HG03045 (cell line): Measurements from ENCODE around the gene MGAT3.

Experiments used
- ATAC-seq: cut with Tn5 transposase; IDR thresholded peaks from one replicate; pipeline ENCODE4 v1.9.1; 2021; ENCODE audit warnings: mild to moderate bottlenecking, moderate library complexity; ENCODE audit not compliant: unreplicated experiment

MGAT3 gene

DNA sequence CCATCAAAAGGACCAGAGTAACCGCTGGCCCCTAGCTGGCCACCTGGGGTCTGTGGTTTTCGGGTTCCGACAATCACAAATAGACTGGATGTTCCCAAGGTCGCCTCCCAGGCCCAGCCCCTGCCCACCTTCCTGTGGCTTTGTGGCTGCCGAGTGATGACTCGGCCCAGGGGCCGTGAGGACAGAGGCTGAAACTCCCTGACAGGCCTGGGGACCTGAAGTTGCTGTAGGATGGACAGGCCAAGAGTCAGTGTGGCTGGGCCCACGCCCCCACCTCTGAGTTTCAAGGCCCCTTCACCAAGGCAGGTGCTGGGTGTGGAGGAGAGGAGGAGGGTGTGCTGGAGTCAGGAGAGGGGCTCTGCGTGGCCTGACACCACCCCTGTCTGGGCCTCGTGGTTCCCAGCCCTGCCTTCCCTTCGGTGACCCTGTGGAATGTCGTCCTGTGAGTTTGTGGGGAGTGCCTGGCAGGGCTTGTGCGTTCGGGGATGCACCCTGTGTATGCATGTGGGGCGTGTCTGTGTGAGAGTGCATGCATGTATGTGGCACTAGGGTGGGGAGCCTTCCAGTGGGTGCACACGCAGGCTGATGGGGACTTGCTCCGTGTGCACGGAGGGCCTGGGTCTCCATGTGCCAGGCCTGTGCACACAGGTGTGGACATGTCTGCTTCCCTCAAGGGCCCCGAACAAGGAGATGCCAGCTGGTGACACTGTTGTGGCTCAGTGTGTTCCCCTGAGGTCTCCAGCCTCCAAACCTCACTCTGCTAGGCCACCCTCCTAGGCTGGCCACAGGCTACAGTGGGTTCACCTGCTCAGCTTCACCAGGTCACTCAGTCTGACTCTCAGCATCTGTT lies 8.4 kb upstream of the MGAT3 start:
- ATAC-seq = no peak

- ATAC-seq = no peak
These were observed 7.1 kb upstream of the MGAT3 start for GRCh38 chr22:39449708-39450107.

- no peak for ATAC-seq
These were observed 6.4 kb upstream of the MGAT3 start for GRCh38 chr22:39450258-39450955.

DNA sequence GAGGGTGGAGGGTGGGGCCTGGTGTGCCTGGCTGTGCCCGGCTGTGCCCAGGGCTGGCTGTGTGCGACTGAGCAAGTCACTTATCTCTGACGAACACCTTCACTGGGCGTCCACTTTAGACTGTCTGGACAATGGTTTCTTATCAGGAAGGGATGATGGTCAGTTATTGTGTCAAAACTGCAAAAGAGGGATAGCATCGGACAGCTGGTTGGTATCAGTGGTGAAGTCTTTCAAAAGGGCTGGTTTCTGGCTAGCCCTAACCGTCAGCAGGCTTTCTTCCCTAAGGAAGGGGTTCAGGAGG lies 4.1 kb upstream of the MGAT3 start:
- ATAC-seq = no peak

- no peak for ATAC-seq
These were observed 2.9 kb upstream of the MGAT3 start for GRCh38 chr22:39453765-39454378.

GRCh38 chr22:39454385-39454871 lies 2.4 kb upstream of the MGAT3 start:
- ATAC-seq = no peak

- no peak for ATAC-seq
These were observed 365 bp downstream of the MGAT3 start for GRCh38 chr22:39457198-39457555.

GRCh38 chr22:39457556-39458443 lies 988 bp downstream of the MGAT3 start:
- ATAC-seq = no peak

DNA sequence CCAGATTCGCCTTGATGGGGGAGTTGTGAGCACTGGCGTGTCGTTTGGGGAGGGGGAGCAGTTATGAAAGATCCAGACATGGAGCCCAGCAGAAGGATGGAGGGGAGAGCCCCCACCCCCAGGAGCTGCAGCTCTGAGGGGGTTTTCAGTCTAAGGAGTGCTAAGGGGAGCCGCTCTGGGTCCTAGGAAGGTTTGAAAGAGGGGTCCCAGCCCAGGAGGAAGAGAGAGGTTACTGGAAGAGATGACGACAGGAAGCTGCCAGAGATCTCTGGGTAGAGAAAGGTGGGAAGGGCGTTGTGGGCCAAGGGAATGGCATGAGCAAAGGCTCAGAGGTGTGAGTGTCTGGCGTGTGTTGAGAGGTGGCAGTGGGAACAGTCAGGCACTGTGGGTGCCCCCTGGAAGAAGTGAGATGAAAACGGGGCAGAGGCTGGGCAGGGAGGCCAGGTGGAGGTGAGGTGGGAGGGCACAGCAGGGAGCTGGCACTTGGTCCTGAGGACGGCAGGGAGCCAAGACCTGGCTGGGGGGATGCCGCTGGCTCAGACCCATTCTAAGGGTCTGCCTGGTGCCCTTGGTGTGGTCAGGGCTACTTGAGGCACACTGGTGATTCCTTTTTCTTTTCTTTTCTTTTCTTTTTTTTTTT lies 1.8 kb downstream of the MGAT3 start:
- ATAC-seq = no peak

DNA sequence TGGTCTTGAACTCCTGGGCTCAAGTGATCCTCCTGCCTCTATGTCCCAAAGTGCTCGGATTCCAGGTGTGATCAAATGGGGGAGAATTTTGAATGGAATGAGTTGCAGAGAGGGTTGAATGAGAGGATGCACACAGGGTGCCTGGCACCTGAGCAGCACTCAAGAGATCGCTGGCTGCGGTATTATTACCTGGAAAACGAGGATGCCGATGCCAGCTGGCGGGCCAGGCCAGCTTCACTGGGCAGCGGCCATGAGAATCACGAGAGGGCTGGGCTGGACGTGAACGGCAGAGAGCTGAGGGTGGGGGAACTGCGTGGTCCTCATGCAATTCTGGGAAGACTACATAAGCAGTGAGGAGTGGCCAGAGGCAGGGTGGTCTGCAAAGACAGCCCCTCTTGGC lies 2.9 kb downstream of the MGAT3 start:
- ATAC-seq = no peak

DNA sequence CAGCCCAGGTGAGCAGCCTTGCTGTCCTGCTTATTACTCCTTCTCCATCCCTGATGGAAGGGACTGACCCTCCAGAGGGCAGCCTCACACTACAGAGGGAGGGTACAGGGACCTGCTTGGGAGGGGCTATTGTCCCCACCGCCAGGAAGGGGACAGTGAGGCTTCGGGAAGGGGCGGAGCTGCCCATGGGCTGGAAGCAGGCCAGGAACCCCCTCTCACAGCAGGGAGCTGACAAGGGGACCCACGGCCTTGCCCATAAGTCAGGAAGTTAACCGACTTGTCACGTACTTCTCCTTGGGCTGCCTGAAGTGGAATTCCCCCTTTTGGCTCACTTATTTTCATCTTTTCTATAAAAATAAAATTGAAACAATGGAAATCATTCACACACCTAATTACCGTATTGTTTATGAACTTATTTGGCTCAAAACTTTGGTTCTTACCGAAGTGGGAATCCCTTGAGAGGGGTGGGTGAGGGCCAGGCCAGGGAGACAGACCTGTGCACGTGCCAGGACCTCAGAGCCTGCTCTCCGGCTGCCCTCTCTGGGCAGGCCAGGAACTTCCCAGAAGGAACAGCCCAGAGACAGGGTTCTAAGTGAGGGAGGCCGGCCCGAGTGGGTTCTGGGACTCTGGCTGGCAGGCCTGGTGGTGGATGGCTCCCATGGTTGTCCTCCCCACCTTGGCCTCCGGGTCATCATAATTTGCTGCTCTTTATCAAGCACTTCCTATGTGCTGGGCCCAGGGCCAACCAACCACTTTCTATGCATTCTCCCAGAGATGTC lies 5.8 kb downstream of the MGAT3 start:
- ATAC-seq = no peak

DNA sequence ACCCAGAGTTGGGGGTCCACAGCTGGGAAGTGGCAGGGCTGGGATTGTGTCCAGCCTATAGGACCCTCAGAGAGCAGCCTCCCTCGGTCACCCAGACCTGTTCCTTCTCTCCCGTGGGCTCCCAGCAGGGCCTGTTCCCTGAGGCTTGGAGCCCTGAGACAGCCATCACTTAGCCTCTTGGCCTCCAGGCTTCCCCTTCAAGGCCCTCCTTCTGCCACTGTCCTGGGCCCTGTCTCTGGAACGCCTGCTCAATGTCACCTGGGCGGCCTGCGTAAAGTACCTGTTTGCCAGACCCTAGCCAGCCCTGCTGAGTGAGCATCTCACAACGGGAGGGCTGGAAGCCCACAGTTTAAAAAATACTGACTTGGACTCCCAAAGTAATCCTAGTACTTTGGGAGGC lies 6.5 kb downstream of the MGAT3 start:
- ATAC-seq = no peak

DNA sequence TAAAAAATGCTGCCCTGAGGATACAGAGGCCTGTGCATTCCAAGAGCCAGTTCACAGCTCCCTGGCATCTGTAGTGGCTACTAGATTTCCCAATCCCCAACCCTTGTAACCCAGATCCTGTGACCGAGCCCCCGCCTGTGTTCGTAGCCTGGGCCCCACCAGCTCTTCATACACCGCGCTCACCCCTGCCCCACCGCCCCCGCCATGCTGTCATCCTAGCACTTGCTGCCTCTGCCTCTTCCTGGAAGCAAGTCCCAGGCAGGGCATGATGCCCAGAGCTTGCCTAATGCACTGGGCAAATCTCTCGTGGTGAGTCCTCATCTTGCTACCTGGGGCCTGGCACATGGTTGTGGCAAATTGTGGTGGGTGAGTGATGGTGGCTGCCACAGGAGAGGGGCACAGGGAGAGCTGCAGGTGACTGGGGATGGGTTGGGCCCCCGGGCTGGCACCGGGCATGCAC lies 7.1 kb downstream of the MGAT3 start:
- no peak for ATAC-seq

DNA sequence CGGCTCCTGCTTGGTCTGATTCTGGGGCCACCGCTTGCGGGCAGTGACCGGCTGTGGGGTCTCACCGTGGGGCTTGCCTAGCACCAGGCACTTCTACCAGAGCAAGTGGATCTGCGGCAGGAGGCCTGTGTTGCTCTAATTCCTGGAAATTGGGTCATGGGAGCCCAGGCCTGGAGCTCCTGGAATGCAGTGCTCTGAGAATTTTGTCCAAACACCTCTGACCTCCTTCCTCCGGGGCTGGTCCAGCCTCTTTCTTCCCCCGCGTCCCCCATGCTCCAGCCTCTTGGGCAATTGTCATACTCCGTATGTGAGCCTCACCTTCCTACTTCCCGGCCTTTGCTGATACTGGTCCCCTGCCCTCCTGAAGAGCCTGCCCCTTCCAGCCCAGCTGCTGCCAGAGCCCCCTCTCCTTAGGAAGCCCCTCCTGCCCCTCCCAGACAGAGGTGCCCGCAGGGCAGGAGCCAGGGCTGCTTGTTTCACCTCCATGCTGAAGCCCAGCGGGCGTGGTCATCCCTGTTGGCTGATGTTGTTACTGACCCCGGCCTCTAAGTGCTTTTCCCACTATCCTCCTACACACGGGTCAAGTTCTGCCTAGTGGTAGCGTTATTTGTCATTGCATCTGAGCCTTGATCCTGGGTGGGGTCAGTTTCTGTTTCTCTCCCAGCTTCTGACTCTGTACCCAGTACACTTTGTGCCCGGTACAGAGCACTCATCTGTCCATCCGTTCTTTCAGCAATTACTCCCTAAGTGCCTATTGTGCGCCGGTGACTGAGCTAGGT lies 9.6 kb downstream of the MGAT3 start:
- no peak for ATAC-seq

DNA sequence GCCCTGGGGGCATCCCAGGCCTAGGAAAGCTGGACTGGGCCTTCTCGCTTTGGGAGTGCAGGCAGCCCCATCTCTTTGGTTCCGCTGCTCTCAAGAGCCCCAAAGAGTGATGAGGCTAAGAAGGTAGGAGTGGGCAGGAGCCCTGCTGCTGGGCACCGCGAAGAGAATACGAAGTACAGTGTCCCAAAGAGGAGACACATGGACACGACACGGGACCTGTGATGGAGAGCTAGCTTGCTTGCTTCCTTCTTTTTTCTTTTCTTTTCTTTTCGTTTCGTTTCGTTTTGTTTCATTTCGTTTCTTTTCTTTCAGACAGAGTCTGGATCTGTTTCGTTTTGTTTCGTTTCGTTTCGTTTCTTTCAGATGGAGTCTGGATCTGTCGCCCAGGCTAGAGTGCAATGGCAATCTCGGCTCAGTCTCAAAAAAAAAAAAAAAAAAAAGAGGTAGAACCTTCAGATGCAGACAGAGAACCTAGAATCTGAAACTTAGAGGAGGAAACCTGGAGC lies 10.6 kb downstream of the MGAT3 start:
- ATAC-seq = no peak

- ATAC-seq = no peak
These were observed 11.9 kb downstream of the MGAT3 start for GRCh38 chr22:39468487-39469325.

DNA sequence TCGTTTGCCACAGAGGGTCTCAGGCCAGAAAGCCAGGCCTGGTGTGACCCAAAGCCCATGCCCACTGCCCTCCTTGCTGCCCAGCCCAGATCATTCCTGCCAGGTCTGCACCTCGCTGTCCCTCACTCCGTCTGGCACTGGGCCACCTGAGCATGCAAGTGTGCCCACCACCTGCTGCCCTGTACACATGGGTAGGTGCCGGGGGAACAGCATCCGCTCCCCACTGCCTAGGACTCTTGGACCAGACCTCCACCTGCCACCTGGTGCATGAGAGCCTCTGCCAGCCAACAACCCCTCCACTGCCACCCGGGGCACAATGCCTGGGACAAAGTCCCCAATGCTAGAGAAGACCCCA lies 12.5 kb downstream of the MGAT3 start:
- no peak for ATAC-seq
